ENCODE data around the gene MIB1.

MIB1 gene

DNA sequence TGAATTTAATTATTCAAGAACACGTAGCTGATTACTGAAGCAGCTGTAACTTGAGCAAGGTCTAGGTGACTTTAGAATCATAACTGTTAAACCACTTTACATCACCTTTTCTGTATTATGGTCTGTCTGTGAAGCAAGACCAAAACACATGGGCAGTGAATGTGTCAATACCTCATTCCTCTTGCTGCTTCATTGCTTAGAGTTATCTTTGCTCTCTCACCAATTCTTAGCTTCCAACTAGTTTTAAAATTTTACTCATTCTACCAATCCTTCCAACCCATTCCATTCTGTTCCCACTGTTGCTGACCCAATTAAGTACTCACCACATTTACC lies 80.2 kb downstream of the MIB1 start:
- DNase-seq: no peak

DNA sequence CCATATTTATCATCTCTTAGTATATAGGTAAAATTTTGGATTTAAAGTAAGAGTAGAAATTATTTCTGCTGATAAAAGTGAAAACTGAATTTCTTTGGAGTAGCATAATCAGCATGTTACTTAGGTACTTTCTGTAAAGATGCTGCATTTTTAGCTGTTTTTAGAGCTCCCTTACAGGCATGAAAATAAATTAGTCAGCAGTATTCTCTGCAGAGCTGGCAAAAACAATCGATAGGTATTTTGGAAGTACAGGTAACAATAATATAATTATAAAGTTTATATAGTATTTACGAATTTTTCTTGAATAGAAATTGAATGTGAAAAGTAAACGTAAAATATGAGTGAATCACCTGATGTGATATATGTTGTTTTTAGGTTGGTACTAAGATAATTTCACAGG lies 83.3 kb downstream of the MIB1 start:
- no peak for DNase-seq

DNA sequence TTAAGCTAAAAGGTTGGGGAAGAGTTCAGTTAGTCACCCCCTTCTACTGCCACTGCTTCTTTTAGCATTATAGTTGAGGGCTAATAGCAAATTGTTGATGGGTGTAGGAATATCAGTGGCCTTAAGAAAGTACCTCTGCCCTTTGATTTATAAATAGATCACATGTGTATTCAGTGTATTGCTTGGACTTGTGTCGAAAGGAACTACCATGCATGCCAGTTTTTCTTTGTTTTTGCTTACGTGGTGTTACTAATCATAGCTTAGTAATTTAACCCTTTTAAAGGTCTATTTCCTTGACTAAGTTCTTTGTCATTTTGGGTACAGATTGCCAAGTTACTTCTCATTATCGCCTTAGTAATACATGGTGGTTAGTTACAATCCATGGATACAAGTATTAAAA lies 85.6 kb downstream of the MIB1 start:
- DNase-seq: no peak

DNA sequence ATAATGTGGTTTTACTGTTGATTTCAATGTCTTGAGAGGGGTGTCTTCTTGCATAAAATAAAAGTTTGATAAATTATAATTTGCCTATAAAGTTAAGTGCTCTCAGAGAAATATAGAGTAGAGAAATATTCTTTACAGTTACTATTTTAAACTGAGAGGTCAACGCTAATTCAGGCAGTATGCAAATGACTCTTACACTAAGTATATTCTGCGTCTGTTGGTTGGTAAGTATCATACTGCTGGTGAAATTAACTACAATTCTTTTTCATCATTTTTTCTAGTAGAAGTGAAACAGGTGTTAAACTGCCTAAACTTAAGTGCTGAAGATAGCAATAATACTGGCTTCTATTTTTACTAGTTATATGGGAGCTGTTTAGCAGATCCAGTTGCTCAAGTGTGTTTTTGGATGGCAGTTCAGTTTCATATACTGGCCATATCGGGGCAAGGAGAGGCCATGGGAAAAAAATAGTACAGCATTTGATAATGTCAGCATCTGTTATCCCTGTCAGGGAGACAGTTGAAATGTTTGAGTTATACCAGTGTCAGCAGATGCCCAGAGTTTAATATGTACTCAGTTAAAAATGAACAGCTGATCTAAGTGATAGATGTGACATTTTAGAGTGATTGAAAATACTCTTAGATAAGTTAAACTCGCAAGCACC lies 86.2 kb downstream of the MIB1 start:
- no peak for DNase-seq

DNA sequence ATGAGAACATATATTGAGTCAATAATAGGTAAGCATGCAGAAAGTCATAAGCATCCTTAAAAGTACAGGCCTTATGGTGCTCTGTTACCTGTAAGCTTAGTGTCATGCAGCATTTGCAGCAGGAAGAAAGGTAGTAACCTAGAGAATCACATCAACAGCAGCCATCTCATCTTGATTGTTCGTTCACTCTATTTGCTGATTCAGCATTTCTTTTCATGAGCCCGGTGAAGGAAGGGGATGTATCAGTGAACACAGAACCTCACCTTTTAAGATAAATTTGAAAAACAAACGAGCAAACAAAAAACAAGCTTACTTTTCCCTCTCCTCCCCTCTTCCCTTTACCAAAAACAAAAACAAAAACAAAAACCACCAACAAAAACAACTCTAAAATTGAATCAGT lies 89.9 kb downstream of the MIB1 start:
- no peak for DNase-seq

DNA sequence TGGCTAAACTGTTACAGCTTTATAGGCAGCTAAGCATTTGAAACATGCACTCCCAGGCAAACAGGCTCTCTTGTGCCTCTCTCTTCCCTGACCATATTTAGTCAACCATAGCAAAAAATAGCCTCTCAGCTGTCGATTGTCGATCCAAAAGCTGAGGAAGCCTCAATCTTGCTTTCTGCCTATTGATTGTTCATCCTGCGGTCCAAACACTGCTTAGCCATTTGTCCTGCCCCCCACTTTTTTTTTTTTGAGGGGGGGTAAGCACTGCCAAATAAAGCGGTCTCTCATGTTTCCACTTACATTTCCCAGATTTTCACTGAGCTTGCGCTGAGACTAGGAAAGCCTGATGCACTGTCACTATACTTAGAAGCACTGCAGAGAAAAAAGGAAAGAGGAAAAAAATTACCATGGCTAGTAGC lies 90.8 kb downstream of the MIB1 start:
- no peak for DNase-seq

DNA sequence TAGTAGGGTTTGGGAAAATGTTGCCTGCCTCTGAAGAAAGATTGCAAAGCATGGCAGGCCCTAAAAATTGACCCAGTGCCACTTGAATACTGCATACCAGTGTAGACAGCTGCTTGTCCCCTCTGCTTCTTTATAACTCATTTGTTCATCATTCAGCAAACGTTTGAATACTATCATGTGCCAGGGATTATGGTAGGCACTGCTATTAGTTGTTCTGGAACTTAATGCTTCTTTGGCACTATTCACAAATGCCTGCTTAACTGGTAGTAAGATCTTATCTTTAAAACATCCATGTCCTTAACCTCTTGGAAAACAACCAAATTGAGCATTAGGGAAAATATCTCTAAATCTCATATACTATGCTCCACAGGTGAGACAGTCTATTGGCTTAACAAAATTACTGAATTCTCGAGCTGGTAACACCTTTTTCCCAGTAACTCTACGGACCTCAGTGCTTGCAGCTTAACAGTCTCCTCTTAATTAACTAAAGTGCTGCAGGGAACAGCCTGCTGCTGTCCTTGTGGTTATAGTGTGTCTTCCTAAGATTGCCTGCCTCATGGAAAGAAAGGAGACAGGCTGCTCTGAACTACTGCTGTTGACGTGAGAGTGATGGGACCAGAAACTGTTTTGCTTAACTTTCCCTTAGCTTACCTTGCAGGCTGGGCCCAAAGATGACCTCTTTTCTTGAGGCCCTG lies 93.2 kb downstream of the MIB1 start:
- no peak for DNase-seq

DNA sequence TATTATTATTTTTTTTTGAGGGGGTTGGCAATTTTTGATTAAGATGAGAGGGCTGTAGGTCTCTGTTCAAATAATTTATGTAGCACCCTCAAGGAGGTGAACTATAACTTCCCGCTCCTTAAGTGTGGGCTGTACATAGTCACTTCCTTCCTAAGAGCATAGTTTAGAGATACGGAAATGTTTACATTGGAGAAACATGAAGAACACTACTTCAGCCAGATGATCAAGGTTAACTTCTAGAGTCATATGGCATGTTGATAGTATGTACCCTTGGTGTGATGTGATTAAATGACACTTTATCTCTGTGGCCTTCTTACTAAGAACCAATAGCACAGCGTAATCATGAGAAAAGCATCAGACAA lies 93.7 kb downstream of the MIB1 start:
- no peak for DNase-seq

DNA sequence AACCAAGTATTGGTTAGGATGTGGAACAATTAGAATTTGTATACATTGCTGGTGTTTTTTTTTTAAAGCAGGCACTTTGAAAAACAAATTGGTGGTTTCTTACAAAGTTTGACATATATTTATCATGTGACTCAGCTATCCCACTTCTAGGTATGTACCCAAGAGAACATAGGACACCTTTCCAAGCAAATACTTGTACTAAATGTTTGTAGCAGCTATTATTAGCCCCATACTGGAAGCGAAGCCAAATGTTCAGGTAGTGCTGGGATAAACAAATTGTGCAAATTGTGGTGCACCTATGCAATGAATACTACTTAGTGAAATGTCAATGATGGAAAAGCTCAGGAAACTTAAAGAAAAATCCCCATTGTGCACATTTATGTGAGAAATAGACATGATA lies 101.0 kb downstream of the MIB1 start:
- no peak for DNase-seq

DNA sequence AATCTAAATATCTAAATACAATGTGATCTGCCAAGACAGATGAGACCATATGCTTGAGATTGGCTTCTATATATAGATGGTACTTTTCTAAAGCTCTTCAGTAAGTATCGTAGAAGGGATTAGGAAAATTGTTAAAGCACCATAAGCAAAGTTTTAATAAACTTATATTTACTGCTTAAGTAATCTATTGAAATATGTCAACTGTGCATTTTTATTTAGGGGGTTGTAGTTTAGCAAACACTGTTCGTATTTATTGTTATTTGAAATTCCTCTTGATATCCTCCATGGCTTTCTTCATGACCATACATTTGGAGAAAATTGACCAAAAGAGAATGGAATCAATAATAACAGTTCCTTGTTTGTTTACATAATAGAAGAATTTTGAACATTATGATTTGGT lies 102.7 kb downstream of the MIB1 start:
- no peak for DNase-seq

DNA sequence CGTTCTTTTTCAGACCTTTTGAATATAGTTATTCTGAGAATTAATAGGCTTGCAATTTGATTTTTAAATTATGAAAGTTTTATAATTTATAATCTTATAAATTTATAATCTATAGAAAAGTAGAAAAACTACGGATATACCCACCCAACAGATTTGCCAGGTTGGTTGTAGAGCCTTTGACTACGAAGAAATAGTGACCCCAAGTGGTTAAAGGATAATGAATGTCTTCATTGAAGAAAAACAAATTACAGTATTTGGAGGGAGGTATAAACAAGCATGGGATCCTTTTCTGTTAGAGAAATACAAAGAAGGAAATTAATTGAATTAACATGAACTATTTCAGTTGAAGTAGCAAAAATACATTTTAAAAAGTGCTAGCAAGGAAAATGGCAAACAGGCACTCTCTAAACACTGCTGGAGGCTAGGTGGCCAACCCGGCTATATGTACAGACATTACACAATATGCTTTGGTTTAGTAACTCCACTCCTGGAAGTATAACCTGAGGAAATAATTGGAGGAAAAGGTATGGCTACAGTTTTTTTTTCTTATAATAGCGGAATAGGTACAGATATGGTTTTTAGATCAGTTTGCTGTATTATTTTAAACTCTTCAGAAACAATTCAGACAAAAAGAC lies 110.9 kb downstream of the MIB1 start:
- DNase-seq: no peak

DNA sequence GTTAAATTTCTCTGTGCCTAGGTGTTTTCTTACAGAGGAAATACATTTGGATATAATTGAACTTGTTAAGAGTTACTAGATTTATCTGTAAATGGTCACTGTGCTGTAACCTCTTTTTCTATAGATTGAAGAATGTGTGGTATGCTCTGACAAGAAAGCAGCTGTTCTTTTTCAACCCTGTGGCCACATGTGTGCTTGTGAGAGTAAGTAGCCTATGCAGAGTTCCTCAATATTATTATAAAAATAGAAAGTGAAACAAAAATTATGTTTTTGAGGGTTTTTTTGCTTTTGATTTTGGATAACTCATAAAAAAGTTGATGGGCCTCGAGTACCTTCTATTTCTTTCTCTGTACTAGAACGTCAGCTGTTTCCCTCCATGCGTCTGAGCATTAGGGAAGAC lies 112.4 kb downstream of the MIB1 start:
- DNase-seq: no peak

DNA sequence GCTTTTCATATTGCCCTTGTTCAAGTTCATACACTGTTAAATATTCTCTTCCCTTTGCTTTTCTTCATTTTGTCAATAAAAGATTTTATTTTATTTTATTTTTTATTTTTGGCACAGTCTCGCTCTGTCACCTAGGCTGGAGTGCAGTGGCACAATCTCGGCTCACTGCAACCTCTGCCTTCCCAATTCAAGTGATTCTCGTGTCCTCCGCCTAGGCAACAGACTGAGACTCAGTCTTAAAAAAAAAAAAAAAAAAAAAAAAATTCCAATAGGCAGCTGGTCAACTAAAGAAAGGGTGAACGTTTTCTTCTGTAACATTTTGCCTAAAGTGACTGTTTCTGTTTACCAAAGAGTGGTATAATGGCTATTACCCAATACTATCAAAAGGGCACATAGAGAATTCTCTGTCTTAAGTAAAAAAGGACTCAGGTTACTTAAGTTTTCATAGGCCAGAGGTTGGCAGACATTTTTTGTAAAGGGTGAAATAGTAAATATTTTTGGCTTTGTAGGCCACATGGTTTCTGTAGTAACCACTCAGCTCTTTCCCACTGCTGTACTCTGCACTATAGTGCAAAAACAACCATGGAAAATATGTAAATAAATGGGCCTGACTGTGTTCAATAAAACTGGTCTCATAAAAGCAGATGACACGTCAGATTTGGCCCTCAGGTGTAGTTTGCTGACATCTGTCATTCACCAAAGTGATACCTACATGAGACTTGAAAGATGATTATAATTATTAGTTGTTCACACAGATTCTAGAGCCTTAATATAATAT lies 113.4 kb downstream of the MIB1 start:
- DNase-seq: no peak

DNA sequence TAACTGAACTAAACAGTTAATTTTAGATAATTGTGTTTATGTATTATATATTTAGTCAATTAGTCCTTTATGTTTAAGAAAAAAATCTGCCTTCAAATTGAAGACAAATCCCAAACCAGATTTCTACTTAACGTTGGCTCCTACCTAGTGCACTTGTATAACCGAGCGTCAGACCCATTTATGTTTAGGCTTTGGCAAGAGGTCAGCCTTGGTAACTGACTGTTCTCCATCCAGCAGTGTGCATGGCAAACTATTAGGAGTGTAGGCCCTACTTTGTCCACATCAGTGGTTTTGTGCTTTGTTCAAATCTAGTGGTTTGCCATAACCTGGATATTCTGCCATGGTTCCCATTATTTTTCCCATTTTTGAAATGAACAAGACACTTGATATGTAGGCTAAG lies 114.8 kb downstream of the MIB1 start:
- DNase-seq: no peak

DNA sequence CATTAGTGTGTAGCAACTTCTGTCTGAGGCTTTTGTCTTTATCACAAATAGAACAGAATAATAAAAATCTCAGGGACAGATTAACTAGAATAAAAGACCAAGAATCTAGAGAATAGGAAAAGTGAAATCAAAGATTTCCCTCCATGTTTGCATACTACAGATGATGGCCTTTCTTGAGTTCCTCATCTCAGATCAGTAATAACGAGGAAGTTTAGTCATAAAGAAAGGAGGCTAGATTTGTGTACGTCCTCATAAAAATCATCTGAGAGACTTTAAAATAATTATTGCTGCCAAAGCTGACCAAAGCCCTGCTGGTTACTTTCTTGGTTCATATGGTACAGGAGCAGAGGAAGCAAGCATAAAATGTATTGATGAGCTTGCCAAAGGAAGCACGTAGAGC lies 117.3 kb downstream of the MIB1 start:
- no peak for DNase-seq

DNA sequence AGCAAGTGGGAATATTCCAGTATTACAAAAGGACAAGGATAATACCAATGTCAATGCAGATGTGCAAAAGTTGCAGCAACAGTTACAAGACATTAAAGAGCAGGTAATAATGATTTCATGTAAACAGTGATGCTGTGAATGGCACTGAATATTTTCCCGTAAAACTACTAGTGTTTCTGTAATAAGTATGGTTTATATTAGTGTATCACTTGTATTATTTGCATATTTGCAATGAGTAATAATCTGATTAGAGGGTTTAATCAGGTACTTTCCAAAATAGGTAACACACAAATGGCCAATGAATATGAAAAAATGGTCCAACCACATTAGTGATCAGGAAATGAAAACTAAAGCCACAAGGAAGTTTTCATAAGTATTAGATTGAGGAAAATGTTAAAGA lies 118.0 kb downstream of the MIB1 start:
- no peak for DNase-seq

DNA sequence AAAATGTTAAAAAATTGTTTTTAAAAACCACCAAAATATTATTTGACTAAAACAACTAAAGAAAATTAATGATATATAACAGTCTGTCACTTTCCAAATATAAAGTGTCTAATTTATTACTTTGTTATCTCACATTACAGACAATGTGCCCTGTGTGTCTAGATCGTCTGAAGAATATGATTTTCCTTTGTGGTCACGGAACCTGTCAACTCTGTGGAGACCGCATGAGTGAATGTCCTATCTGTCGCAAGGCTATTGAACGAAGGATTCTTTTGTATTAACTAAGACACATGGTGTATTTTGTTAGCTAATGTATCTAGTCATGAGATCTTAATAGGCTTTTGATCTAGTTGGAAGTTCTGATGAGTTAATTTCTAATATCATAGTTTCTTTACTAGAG lies 123.8 kb downstream of the MIB1 start:
- DNase-seq: no peak

DNA sequence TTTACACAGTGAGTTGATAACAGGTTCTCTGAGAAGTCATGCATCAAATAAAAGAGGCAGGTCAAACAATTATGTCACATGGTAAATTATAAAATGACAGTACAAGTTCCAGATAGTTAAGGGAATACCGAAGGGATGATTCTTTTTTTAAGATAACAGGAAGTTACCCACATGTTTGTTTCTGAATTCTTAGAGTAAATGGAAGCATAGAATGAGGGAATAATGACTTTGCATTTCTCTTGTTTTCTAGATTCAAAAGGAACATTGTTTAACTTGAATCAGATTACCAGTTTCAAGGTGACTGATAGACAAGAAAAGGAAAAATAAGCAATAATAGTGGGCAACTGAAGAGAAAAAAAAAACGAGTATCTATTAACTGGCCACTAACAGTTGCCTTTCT lies 124.5 kb downstream of the MIB1 start:
- no peak for DNase-seq

DNA sequence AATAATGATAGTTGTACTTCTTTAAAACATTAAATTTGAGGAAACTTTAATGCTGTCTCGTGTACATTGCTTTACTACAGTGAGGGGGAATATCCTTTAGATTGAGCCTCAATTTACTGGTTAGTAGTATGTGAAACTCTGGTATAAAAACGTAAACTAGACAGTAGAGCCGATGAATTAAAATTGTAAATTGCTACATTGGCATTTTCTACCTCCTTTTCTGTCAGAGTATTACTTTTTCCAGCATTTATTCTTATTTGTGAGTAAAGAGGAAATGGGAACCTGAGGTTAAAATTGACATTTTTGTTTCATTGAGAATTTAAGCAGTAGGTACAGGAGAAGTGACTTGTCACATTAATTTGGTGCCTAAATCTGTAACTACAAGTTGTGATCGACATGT lies 128.2 kb downstream of the MIB1 start:
- no peak for DNase-seq

DNA sequence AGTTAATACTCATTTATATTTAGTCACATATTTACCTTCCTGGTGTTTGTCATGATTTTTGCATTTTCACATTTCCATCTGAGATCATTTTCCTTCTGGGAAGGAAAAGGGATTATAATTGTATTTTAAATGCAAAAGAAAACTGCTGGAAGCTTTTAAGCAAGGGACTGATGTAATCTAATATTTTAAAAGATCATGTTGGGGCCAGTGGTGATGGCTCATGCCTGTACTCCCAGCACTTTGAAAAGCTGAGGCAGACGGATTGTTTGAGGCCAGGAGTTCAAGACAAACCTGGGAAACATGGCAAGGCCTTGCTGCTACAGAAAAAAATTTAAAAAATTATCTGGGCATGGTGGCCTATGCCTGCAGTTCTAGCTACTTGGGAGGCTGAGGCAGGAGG lies 149.0 kb downstream of the MIB1 start:
- no peak for DNase-seq

DNA sequence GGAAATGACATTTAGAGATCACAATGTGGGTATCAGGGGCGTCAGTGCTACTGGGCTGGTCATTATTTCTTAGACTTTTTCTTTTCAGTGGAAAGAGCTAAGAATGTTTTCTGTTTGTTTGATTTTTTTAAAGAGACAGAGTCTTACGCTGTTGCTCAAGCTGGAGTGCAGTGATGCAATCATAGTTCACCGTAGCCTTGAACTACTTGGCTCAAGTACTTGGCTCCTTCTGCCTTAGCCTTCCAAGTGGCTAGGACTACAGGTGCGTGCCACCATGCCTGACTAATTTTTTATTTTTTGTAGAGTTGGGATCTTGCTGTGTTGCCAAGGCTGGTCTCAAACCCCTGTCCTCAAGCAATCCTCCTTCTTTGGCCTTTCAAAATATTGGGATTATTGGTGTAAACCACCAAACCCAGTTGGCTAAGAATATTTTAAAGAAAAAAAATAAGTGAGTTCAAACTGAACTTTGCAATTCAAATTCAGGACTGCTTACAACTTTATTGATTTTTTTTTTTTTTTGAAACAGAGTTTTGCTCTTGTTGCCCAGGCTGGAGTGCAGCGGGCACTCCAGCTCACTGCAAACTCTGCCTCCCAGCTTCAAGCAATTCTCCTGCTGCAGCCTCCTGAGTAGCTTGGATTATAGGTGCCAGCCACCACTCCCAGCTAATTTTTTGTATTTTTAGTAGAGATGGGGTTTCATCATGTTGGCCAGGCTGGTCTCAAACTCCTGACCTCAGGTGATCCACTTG lies 154.2 kb downstream of the MIB1 start:
- DNase-seq: no peak

DNA sequence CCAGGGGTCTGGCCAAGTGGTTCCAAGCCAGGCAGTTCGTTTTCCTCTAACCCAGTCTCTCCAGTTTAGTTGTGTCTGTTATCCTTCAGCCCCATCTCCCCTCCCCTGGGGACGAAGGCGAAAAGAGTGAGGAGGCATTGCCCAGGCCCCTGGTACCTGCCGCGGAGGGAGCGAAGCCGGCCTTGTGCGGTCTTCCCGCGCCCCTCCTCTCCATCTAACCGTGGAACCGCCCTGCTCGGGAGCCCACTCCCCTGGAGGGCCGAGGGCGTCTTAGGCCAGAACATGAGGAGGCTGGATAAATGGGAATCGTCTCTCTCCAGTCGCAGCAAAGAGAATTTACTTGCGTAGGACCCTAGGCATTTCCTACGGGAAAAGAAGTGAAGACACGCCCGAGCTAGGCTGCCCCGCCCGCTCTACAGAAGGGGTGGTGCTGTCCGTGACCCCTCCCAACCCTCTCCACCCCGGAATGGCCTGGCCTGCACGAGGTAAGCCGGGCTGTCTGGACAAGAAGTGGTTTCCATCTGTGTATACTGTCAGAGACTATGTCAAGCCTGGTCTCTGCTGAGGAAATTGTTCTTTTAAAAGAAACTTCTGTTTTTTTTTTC lies 156.2 kb downstream of the MIB1 start:
- DNase-seq: no peak

DNA sequence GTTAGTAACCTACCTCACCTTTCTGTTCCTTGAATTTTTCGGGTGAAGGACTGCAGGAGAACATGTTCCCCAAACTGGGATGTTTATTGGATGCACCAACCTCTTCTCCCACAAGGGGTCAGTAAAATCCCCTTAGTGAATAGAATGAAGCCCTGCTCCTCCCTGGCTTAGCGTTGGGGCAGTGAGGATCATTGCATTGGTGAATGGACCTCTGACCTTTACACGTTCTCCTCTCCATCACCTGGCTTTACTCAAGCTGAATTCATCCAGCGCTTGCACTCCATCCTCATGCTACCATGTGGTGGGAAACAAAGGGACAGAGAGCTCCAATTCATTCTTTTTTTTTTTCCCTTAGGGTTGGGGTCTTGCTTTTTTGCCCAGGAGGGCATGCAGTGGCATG lies 157.2 kb downstream of the MIB1 start:
- DNase-seq: no peak
